ENCODE measurements around the gene SLC35F4. TPM values are rescaled to one million over a fixed set of nuclear protein-coding genes. Genes with fewer than 3 reads are reported as not detected.

The SLC35F4 gene
- 21.0 and 23.1 TPM in 2 replicates for polyA plus RNA-seq
- polyA minus RNA-seq = 18.5 and 19.3 TPM in 2 replicates

DNA sequence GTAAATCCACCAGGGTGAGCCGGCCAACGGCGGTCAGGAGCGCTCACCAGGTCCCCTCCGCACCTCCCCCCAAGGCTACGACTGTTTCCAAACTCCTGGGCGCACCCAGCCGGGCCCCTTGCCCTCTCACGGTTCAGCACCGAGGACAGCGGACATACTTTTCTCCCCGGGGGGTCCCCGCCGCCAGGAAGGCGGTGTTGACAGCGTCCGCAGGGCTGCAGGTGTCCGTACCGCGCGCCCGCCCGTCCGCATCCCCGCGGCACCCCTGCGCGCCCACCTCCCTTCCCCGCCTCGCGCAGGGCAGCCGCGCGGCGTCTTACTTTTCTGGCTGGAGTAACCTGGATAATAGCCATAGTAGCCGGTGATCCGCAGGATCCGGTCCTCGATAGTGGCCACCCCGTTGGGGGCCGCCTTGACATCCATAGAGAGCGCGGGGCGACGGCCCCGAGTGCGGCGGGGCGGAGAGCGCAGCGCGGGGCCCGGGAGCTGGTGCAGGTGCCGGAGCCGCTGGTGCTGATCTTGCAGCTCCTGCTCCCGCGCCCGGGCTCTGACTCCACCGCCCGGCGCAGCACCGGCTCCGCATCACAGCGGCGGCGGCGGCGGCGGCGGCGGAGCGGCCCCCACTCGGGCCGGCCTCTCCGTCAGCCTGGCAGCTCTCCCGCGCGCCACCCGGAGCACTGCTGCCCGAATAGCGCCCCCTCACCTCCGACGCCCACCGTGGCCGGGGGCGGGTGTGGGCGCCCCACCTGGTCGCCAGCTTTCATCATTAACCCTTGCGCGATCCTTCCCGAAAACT, at the start of gene SLC35F4:
Gene SLC35F4, minus strand, starts transcription at position 690 of the 796 bp plus-strand sequence.
- Histone ChIP-seq H3K79me2 (replicated peaks; ENCODE audit: insufficient read depth, low read length) (no peaks in the 10 kb centered on the region), H3K9me2 (ENCODE audit: insufficient read depth, low read length) (no peaks in the 10 kb centered on the region), H3K4me2 (ENCODE audit: low read length) (peak within 1 kb of the TSS; percentile 55), H3K27ac (ENCODE audit: low read length) (peak within 1 kb of the TSS; percentile 48), H3K9ac (ENCODE audit: low read length) (peak within 1 kb of the TSS; percentile 72), H3K4me3 (ENCODE audit: low read length) (peak within 1 kb of the TSS; percentile 88), H3K36me3 (ENCODE audit: insufficient read depth, low read length) (no peaks in the 10 kb centered on the region), H3F3A (ENCODE audit: insufficient read depth, low read length, poor library complexity, severe bottlenecking) (no peaks in the 10 kb centered on the region), H2AFZ (ENCODE audit: low read depth, low read length) (peak within 1 kb of the TSS; percentile 48), H4K20me1 (ENCODE audit: insufficient read depth) (no peaks in the 10 kb centered on the region), H3K27me3 (ENCODE audit: insufficient read depth, low read depth, low read length) (peaks cover 21% of the 10 kb centered on the region), H3K9me3 (ENCODE audit: low read length) (no peaks in the 10 kb centered on the region)
- TF ChIP-seq, protein P1, sequence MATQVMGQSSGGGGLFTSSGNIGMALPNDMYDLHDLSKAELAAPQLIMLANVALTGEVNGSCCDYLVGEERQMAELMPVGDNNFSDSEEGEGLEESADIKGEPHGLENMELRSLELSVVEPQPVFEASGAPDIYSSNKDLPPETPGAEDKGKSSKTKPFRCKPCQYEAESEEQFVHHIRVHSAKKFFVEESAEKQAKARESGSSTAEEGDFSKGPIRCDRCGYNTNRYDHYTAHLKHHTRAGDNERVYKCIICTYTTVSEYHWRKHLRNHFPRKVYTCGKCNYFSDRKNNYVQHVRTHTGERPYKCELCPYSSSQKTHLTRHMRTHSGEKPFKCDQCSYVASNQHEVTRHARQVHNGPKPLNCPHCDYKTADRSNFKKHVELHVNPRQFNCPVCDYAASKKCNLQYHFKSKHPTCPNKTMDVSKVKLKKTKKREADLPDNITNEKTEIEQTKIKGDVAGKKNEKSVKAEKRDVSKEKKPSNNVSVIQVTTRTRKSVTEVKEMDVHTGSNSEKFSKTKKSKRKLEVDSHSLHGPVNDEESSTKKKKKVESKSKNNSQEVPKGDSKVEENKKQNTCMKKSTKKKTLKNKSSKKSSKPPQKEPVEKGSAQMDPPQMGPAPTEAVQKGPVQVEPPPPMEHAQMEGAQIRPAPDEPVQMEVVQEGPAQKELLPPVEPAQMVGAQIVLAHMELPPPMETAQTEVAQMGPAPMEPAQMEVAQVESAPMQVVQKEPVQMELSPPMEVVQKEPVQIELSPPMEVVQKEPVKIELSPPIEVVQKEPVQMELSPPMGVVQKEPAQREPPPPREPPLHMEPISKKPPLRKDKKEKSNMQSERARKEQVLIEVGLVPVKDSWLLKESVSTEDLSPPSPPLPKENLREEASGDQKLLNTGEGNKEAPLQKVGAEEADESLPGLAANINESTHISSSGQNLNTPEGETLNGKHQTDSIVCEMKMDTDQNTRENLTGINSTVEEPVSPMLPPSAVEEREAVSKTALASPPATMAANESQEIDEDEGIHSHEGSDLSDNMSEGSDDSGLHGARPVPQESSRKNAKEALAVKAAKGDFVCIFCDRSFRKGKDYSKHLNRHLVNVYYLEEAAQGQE (IDR thresholded peaks at IDR 0.05; ENCODE audit: borderline replicate concordance) = peak; percentile 38
- peak; percentile 58 for TF ChIP-seq SMC3 (conservative IDR thresholded peaks at IDR 0.05; ENCODE audit: poor library complexity)
- peak; percentile 6 for TF ChIP-seq POLR2AphosphoS5 (IDR thresholded peaks at IDR 0.05)
- TF ChIP-seq RAD21 (conservative IDR thresholded peaks at IDR 0.05) = peak; percentile 59
- no peak for TF ChIP-seq EP300 (conservative IDR thresholded peaks at IDR 0.05; ENCODE audit: poor library complexity, severe bottlenecking)
- peak; percentile 63 for TF ChIP-seq MXI1 (conservative IDR thresholded peaks at IDR 0.05; ENCODE audit: poor library complexity, severe bottlenecking)
- peak; percentile 44 for TF ChIP-seq TAF1 (IDR thresholded peaks at IDR 0.05; ENCODE audit: low read depth)
- no peak for TF ChIP-seq EZH2 (IDR thresholded peaks at IDR 0.05; ENCODE audit: borderline replicate concordance, insufficient read depth, low read length, poor library complexity, severe bottlenecking)
- TF ChIP-seq, protein P2, sequence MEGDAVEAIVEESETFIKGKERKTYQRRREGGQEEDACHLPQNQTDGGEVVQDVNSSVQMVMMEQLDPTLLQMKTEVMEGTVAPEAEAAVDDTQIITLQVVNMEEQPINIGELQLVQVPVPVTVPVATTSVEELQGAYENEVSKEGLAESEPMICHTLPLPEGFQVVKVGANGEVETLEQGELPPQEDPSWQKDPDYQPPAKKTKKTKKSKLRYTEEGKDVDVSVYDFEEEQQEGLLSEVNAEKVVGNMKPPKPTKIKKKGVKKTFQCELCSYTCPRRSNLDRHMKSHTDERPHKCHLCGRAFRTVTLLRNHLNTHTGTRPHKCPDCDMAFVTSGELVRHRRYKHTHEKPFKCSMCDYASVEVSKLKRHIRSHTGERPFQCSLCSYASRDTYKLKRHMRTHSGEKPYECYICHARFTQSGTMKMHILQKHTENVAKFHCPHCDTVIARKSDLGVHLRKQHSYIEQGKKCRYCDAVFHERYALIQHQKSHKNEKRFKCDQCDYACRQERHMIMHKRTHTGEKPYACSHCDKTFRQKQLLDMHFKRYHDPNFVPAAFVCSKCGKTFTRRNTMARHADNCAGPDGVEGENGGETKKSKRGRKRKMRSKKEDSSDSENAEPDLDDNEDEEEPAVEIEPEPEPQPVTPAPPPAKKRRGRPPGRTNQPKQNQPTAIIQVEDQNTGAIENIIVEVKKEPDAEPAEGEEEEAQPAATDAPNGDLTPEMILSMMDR (IDR thresholded peaks at IDR 0.05; ENCODE audit: poor library complexity, severe bottlenecking) = peak; percentile 72

DNA sequence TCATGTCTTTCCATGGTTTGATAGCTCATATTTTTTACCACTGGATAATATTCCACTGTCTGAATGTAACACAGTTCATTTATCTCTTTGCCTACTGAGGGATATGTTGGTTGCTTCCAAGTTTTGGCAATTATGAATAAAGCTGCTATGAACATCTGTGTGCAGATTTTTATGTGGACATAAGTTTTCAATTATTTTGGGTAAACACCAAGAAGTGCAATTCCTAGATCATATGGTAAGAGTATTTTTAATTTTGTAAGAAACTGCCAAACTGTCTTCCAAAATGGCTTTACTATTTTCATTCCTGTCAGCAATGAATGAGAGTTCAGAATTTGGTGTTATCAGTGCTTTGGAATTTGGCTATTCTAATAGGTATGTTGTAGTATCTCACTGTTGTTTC, 43.7 kb upstream of the SLC35F4 start:
- Histone ChIP-seq H3K4me2 (ENCODE audit: low read length) (no peak overlapping the region), H3K27me3 (ENCODE audit: insufficient read depth, low read depth, low read length) (no peaks in the 10 kb centered on the region), H3F3A (ENCODE audit: insufficient read depth, low read length, poor library complexity, severe bottlenecking) (no peaks in the 10 kb centered on the region), H3K27ac (ENCODE audit: low read length) (no peak overlapping the region), H3K9ac (ENCODE audit: low read length) (no peak overlapping the region), H2AFZ (ENCODE audit: low read depth, low read length) (no peak overlapping the region), H3K9me3 (ENCODE audit: low read length) (no peaks in the 10 kb centered on the region), H3K4me3 (ENCODE audit: low read length) (no peak overlapping the region), H3K9me2 (ENCODE audit: insufficient read depth, low read length) (no peaks in the 10 kb centered on the region), H3K36me3 (ENCODE audit: insufficient read depth, low read length) (no peaks in the 10 kb centered on the region), H4K20me1 (ENCODE audit: insufficient read depth) (no peaks in the 10 kb centered on the region), H3K79me2 (replicated peaks; ENCODE audit: insufficient read depth, low read length) (no peaks in the 10 kb centered on the region)
- TF ChIP-seq, protein P2 (IDR thresholded peaks at IDR 0.05; ENCODE audit: poor library complexity, severe bottlenecking) = no peak
- TF ChIP-seq EZH2 (IDR thresholded peaks at IDR 0.05; ENCODE audit: borderline replicate concordance, insufficient read depth, low read length, poor library complexity, severe bottlenecking) (no peak), TAF1 (IDR thresholded peaks at IDR 0.05; ENCODE audit: low read depth) (no peak), EP300 (conservative IDR thresholded peaks at IDR 0.05; ENCODE audit: poor library complexity, severe bottlenecking) (no peak), RAD21 (conservative IDR thresholded peaks at IDR 0.05) (no peak), SMC3 (conservative IDR thresholded peaks at IDR 0.05; ENCODE audit: poor library complexity) (no peak), POLR2AphosphoS5 (IDR thresholded peaks at IDR 0.05) (no peak), MXI1 (conservative IDR thresholded peaks at IDR 0.05; ENCODE audit: poor library complexity, severe bottlenecking) (no peak)
- TF ChIP-seq, protein P1 (IDR thresholded peaks at IDR 0.05; ENCODE audit: borderline replicate concordance) = no peak

Data from neural cell (in vitro differentiated cells).